Left renal cortex interstitium (tissue), 4 donors: ENCODE data around the gene SMAD6. TPM values are rescaled to one million over a fixed set of nuclear protein-coding genes. Genes with fewer than 3 reads are reported as not detected.

Experiments used
- DNase-seq, 4 donors: peaks; one replicate each; pipeline ENCODE4 v3.0.0-alpha.2; 2013; ENCODE audit warnings: low read depth in 4 of 4, low spot score in 2 of 4, missing footprints in 1 of 4
- polyA plus RNA-seq, 4 donors: library from polyadenylated mRNA; unstranded; fragments of 120-200 nt; gene quantifications; one replicate each; pipeline ENCODE4 v1.2.1, GENCODE V29; 2013; ENCODE audit not compliant: insufficient read length in 4 of 4

Gene SMAD6
- polyA plus RNA-seq, 4 donors = 27.4 to 49.4 (median 42.6) TPM

GRCh38 chr15:66831801-66832390 lies 129.9 kb downstream of the SMAD6 start:
- no peak for DNase-seq

Other genes with a start within 250 kb of the SMAD6 start
- gene SNAPC5, start 204.5 kb upstream of the SMAD6 start, polyA plus RNA-seq = 10 to 100 TPM; 34.1 to 44.5 (median 40.2) TPM
- gene RPL4, start 197.4 kb upstream of the SMAD6 start, polyA plus RNA-seq = 1,000 to 10,000 TPM; 3,356 to 4,114 (median 3,744) TPM
- 10 to 100 TPM; 23.1 to 30.5 (median 27.4) TPM for gene ZWILCH, start 196.9 kb upstream of the SMAD6 start, polyA plus RNA-seq
- gene LCTL, start 136.2 kb upstream of the SMAD6 start, polyA plus RNA-seq = under 1 TPM; 0.17 to 0.77 (median 0.23) TPM